Effector memory CD4-positive, alpha-beta T cell (primary cell): ENCODE results near the gene LRRC4B.

Experiments used
- DNase-seq, 3 donors: peaks; one replicate each; pipeline ENCODE4 v3.0.0-alpha.2; 2020
- H3K27ac ChIP-seq: 2 replicates; pipeline ENCODE4 v1.7.0; 2013; ENCODE audit warnings: mild to moderate bottlenecking, low read length, moderate library complexity; ENCODE audit not compliant: insufficient read depth, poor library complexity, severe bottlenecking
- H3K27me3 ChIP-seq: replicated peaks from 2 replicates; pipeline ENCODE4 v1.7.0; 2013; ENCODE audit warnings: mild to moderate bottlenecking, low read length; ENCODE audit not compliant: insufficient read depth, control insufficient read depth, poor library complexity, severe bottlenecking
- H3K36me3 ChIP-seq: 2 replicates; pipeline ENCODE4 v1.7.0; 2013; ENCODE audit warnings: mild to moderate bottlenecking, low read length, moderate library complexity; ENCODE audit not compliant: control insufficient read depth, insufficient read depth
- H3K4me1 ChIP-seq: 2 replicates; pipeline ENCODE4 v1.7.0; 2013; ENCODE audit warnings: low read length, mild to moderate bottlenecking; ENCODE audit not compliant: control insufficient read depth, insufficient read depth, poor library complexity, severe bottlenecking
- H3K4me3 ChIP-seq: 2 replicates; pipeline ENCODE4 v1.7.0; 2013; ENCODE audit warnings: low read length, low read depth, mild to moderate bottlenecking; ENCODE audit not compliant: insufficient read depth, poor library complexity, severe bottlenecking
- H3K9me3 ChIP-seq: 2 replicates; pipeline ENCODE4 v1.7.0; 2013; ENCODE audit warnings: mild to moderate bottlenecking, low read length, moderate library complexity; ENCODE audit not compliant: control insufficient read depth

The LRRC4B gene

GRCh38 chr19:50570997-50571396 is 2.8 kb upstream of the LRRC4B start:
- DNase-seq = no peak
- Histone ChIP-seq H3K27me3 (peaks cover 17% of the 10 kb centered on the region), H3K27ac (no peak overlapping the region), H3K4me1 (peaks cover 16% of the 10 kb centered on the region), H3K4me3 (no peak overlapping the region), H3K36me3 (no peaks in the 10 kb centered on the region), H3K9me3 (no peaks in the 10 kb centered on the region)

- H3K27me3 ChIP-seq = peaks cover 24% of the 10 kb centered on the region
Measured at GRCh38 chr19:50569938-50570540, 1.8 kb upstream of the LRRC4B start.

GRCh38 chr19:50568728-50569698 is 778 bp upstream of the LRRC4B start:
- Histone ChIP-seq H3K27me3 (peaks cover 24% of the 10 kb centered on the region), H3K4me3 (no peak overlapping the region), H3K9me3 (no peaks in the 10 kb centered on the region), H3K36me3 (no peaks in the 10 kb centered on the region), H3K4me1 (peaks cover 20% of the 10 kb centered on the region), H3K27ac (no peak overlapping the region)
- no peak for DNase-seq

More at GRCh38 chr19:50569938-50570540, 1.8 kb upstream of the LRRC4B start:
- Histone ChIP-seq H3K27ac (no peak overlapping the region), H3K4me3 (no peak overlapping the region), H3K36me3 (no peaks in the 10 kb centered on the region), H3K9me3 (no peaks in the 10 kb centered on the region), H3K4me1 (peaks cover 20% of the 10 kb centered on the region)
- DNase-seq = no peak

GRCh38 chr19:50567052-50567841 is 988 bp downstream of the LRRC4B start:
- peaks cover 24% of the 10 kb centered on the region for H3K27me3 ChIP-seq

GRCh38 chr19:50565984-50566903 is 2.0 kb downstream of the LRRC4B start:
- DNase-seq = no peak
- peaks cover 24% of the 10 kb centered on the region for H3K27me3 ChIP-seq
- H3K4me1 ChIP-seq = peaks cover 20% of the 10 kb centered on the region
- H3K9me3 ChIP-seq = no peaks in the 10 kb centered on the region
- no peak overlapping the region for H3K27ac ChIP-seq
- H3K4me3 ChIP-seq = no peak overlapping the region
- H3K36me3 ChIP-seq = no peaks in the 10 kb centered on the region

More at GRCh38 chr19:50567052-50567841, 988 bp downstream of the LRRC4B start:
- no peak overlapping the region for H3K27ac ChIP-seq
- peaks cover 20% of the 10 kb centered on the region for H3K4me1 ChIP-seq
- no peak for DNase-seq
- no peaks in the 10 kb centered on the region for H3K9me3 ChIP-seq
- H3K4me3 ChIP-seq = no peak overlapping the region
- no peaks in the 10 kb centered on the region for H3K36me3 ChIP-seq

GRCh38 chr19:50564229-50565105 is 3.8 kb downstream of the LRRC4B start:
- Histone ChIP-seq H3K27me3 (peaks cover 24% of the 10 kb centered on the region), H3K4me3 (no peak overlapping the region), H3K36me3 (no peaks in the 10 kb centered on the region), H3K27ac (no peak overlapping the region), H3K4me1 (peaks cover 20% of the 10 kb centered on the region), H3K9me3 (no peaks in the 10 kb centered on the region)
- DNase-seq = no peak

- Histone ChIP-seq H3K4me3 (no peak overlapping the region), H3K4me1 (peaks cover 20% of the 10 kb centered on the region), H3K27ac (no peak overlapping the region), H3K9me3 (no peaks in the 10 kb centered on the region), H3K27me3 (peaks cover 24% of the 10 kb centered on the region), H3K36me3 (no peaks in the 10 kb centered on the region)
- no peak for DNase-seq
Measured at GRCh38 chr19:50563597-50563996, 4.6 kb downstream of the LRRC4B start.

- Histone ChIP-seq H3K27ac (no peak overlapping the region), H3K27me3 (peaks cover 21% of the 10 kb centered on the region), H3K36me3 (no peaks in the 10 kb centered on the region), H3K9me3 (no peaks in the 10 kb centered on the region), H3K4me3 (no peak overlapping the region), H3K4me1 (peaks cover 20% of the 10 kb centered on the region)
- no peak for DNase-seq
Measured at GRCh38 chr19:50562996-50563395, 5.2 kb downstream of the LRRC4B start.
